ENCODE data around the gene TESK2.
"Not testable (repeated sequence)": the region's sequence is repeated elsewhere in the genome, so short reads cannot be mapped to it uniquely, and the experiment has no call there.

Gene TESK2, protein sequence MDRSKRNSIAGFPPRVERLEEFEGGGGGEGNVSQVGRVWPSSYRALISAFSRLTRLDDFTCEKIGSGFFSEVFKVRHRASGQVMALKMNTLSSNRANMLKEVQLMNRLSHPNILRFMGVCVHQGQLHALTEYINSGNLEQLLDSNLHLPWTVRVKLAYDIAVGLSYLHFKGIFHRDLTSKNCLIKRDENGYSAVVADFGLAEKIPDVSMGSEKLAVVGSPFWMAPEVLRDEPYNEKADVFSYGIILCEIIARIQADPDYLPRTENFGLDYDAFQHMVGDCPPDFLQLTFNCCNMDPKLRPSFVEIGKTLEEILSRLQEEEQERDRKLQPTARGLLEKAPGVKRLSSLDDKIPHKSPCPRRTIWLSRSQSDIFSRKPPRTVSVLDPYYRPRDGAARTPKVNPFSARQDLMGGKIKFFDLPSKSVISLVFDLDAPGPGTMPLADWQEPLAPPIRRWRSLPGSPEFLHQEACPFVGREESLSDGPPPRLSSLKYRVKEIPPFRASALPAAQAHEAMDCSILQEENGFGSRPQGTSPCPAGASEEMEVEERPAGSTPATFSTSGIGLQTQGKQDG

DNA sequence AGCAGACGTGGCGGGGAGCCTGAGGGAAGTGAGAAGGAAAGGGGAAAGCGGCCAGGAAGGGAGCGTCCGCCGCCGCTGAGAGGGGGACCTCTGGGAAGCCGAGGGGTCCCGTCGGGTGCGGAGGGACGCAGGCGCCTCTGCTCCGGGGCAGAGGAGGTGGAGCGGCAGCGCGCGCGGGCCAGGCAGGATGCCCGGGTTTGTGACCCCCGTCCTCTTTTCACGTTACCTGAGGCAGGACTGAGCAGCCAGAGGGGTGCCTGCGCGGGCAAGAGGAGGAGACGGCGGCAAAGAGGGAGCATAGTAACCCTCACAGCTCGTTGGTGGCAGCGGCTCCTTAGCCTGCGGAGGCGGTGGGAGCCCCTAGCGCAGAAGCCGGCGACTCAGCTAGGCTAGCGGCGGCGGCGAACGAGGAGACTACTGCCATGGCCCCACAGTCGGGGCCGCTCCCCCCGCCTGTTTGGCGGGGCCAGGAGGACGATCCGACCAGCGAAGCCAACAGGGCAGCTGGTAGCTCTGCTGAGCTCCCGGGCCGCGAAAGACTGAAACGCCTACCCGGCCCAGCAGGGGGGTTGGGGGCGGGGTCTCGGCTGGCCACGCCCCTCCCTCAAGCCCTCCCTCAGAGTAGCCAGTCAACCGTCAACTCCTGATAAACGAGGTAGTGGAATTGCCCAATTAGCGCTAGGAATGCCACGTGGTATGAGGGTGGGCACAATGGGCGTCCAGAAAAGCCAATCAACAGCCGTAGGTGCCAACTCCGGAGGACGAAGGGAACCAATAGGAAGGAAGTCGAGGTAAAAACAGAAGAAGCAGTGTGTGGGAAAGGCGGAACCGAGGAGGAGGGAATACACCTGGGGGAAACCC lies at the start of gene TESK2:
TESK2 (minus strand) TSS at position 538 of the 861 bp plus-strand sequence. CDS start 33,378 bp downstream, outside the sequence.
- peak; percentile 99 for DNase-seq

DNA sequence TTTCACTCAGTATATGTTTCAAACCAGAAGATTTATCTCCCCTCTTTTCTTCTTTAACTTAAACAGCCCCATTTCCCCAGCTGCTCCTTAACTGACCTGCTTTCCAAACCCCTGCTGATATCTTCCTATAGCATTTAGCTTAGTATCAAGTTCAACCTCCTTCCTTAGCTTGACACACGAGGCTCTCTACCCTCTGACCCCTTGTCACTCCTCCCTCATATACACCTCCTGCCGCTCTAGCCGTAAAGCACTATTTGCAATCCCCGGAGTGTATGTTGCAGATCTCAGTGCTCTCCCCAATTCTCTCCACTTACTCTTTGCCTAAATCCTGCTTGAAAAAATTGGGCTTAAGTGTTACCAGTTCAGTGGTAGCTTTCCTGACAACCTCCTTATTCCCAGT lies 45.9 kb upstream of the TESK2 start:
- DNase-seq, result no peak

DNA sequence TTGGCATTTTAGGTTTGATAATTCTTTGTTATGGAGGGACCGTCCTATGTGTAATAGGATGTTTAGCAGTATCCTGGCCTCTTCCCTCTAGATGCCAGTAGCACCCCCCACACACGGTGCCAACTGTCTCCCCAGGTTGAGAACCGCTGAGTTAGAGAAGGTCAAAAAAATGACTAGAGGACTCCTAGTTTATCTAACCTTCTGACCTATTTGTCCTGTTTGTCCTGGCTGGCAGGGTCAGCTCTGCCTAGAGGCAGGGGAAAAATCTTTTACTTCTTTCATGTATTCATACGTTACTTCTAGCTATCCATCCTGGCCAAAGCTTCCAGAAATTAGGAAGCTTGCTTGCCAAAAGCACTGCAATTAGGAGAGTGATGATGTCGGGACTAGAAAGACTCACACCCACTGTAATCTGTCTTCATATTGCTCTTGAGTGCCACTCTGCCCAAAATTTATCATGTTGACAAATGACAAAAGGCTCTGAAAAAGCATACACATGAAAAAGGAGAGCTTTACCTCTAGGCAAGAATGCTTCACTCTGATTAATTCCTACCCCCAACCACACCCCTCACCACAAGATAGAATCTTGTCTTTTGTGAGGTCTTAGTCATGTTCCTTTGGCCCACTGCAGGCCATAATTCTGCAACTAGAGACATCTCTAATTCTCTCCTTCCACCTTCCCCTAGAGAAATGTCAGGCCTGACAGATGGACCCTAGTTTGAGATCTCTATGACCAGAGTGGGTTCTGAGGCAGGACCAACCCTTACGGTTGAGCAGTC lies 45.2 kb upstream of the TESK2 start:
- no peak for DNase-seq

DNA sequence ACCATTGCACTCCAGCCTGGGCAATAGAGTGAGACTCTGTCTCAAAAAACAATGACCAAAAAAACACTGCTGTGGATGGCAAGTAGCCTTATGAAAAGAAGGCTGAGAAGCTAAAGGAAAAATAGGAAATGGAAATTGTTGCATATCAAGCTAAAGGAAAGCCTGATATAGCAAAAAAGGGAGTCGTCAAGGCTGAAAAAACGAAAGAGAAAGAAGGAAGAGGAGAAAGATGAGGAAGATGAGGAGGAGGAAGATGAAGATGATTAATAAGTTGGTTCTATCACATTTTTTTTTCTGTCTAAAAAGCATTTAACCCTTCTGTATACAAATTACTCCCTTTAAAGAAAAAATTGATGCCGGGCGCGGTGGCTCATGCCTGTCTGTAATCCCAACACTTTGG lies 40.9 kb upstream of the TESK2 start:
- DNase-seq, result no peak

DNA sequence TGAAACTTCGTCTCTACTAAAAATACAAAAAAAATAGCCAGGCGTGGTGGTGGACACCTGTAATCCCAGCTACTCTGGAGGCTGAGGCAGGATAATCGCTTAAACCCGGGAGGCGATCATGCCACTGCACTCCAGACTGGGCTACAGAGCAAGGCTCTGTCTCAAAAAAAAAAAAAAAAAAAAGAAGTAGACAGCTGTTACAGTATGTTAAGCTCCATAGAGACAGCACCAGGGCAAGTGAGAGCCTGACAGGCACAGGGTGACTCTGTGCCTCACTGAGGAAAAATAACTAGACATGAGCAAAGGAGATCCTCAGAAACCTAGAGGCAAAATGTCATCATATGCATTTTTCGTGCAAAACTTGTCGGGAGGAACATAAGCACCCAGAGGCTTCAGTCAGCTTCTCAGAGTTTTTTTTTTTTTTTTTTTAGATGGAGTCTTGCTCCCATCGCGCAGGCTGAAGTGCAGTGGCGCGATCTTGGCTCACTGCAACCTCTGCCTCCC lies 39.7 kb upstream of the TESK2 start:
- DNase-seq, result no peak

DNA sequence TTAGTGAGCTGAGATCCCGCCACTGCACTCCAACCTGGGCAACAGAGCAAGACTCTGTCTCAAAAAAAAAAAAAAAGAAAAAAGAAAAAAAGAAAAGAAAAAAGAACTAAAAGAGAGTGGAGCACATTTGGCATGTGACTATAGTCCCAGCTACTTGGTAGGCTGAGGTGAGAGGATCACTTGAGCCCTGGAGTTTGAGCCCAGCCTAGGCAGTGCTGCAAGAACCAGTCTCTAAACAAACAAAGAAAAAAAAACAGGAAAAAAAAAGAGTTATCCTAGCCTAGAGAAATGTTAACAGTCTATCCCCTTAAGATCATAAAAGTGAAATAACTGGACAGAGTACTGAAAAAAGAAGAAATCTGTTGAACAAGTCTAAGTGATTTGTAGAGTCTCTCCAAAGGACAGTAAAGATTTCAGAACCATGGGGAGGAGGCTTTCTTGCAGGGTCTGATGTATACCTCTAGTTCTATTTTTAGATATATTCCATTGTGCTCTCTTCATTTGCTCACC lies 35.2 kb upstream of the TESK2 start:
- DNase-seq, result no peak

DNA sequence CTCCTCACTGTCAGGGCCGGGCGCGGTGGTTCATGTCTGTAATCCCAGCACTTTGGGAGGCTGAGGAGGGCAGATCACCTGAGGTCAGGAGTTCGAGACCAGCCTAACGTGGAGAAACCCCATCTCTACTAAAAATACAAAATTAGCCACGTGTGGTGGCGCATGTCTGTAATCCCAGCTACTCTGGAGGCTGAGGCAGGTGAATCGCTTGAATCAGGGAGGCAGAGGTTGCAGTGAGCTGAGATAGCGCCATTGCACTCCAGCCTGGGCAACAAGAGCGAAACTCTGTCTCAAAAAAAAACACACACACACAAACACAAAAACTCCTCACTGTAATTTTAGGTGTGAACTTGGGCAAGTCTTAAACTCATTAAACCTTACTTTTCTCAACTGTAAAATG lies 33.0 kb upstream of the TESK2 start:
- not testable (repeated sequence) for DNase-seq

DNA sequence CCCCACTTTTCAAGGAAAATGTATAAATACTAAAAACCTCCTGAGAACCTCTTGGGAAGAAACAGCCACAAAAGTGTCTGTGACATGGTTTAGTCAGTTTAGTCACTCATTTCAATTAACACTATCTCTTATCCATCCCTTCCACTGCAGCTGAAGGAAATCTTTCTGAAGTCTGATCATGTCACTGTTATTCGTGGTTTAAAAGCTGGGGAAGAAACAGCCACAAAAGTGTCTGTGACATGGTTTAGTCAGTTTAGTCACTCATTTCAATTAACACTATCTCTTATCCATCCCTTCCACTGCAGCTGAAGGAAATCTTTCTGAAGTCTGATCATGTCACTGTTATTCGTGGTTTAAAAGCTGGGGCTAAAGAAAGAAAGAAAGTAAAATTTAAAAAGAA lies 32.6 kb upstream of the TESK2 start:
- DNase-seq, result not testable (repeated sequence)

DNA sequence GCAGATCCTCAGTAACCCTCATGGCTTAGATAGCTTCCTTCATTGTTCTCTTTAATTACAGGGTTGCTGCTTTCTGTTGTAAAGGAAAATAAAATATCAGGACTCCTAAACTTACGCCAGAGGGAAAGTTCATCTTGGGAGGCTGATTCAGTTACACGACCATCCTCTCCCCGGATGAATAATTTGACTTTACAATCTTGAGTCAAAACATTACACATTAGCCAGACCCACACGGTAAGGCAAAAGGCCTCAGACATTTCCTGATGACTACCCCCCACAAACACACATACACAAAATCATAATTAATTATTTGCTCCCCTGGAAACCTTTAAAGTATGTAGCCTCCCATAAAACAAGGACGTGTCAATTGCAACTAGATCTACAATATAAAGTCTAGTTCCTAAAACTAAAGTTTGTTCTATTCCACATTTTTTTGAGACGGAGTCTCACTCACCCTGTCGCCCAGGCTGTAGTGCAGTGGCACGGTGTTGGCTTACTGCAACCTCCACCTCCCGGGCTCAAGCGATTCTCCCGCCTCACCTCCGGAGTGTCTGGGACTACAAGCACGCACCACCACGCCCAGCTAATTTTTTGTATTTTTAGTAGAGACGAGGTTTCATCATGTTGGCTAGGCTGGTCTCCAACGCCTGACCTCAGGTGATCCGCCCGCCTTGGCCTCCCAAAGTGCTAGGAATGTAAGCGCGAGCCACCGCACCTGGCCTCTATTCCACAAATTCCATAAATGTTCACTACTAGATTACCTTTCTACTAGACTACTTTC lies 31.6 kb upstream of the TESK2 start:
- no peak for DNase-seq

DNA sequence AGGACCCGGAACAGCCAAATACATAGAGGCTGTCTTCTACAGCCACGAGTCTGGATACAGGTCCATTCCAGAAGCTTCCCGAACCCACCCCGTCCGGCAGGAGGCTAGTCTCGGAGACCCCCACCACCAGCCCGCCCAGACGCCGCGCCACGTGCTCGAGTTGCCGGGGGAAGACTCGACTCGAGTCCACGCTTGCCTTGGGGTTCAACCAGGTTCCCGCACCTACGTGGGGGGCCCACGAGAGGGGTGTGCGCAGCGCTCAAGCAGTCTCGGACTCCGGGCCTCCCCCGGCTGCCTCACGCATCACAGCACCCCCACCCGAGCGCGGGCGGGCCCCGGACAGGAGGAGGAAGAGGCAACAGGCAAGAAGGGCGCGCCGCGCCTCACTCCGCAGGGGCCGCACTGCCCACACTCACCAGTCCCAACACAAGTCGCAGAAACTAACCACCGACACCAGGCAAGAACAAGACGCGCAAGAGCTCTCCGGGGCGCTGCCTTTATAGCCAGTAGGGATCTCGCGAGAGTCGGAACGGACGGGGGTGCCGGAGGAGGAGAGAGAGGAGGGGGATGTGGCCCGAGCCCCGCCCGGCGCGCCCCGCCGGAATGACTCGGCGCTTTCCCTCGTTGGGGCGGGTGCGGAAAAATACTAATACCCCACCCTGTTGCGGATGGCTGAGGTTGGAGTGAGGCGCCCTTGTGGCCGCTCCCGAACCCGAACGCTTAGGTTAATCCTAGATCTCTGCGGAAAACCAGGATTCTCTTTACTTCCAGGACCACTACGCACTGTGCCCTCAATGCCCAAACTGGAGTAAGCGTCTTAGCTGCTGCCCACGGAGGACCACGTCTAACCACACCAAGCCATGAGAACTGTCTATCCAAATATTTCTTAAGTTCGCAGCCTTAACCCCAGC lies 30.7 kb upstream of the TESK2 start, which contains the start of gene PRDX1:
PRDX1 (minus strand) TSS at position 472 of the 911 bp plus-strand sequence. CDS start 2,841 bp downstream, outside the sequence.
- peak; percentile 89 for DNase-seq

DNA sequence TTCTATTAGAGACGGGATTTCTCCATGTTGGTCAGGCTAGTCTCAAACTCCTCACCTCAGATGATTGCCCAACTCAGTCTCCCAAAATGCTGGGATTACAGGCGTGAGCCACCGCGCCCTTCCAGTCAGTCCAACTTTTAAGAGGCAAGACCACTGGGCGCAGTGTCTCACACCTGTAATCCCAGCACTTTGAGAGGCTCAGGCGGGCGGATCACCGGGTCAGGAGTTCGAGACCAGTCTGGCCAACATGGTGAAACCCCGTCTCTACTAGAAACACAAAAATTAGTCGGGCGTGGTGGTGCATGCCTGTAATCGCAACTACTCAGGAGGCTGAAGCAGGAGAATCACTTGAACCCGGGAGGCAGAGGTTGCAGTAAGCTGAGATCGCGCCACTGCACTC lies 28.8 kb upstream of the TESK2 start:
- not testable (repeated sequence) for DNase-seq

DNA sequence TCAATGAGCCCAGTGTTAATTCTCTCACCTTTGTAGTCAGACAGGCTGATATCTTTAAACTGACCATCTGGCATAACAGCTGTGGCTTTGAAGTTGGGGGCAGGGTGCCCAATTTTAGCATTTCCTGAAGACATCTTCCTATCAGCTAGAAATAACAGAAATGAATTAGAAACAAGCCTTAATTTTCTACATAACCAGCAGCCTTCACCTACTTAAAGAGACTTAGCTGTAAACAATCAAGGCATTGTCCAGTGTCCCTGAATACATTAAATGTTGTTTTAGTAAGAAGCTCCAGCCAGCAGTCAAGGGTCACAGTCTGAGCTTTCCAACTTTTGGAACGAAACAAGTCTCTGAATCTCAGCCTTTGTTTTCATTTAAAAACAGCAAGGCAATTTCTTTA lies 27.9 kb upstream of the TESK2 start:
- no peak for DNase-seq

DNA sequence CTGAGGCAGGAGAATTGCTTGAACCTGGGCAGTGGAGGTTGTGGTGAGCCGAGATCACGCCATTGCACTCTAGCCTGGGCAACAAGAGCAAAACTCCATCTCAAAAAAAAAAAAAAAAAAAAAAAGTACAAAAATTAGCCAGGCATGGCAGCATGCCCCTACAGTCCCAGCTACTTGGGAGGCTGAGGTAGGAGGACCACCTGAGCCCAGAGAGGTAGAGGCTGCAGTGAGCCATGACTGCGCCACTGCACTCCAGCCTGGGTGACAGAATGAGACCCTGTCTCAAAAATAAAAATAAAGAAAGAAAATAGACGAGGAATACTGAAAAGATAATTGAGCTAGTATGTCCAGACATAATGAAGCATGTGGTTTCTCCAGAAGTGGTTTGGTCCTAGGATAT lies 27.4 kb upstream of the TESK2 start:
- not testable (repeated sequence) for DNase-seq

DNA sequence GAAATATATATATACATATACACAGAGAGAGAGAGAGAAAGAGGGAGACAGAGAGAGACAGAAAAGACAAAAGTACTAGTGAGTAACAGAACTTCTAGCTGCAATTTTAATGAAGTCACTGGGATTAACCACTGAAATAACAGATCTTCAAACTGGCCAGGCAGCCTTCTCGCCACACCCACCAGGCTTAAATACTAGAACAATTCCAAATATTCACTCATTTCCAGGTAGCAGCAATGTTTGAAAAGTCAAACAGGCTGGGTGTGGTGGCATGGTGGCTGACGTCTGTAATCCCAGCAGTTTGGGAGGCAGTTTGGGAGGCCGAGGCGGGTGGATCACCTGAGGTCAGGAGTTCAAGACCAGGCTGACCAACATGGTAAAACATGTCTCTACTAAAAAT lies 25.5 kb upstream of the TESK2 start:
- no peak for DNase-seq

DNA sequence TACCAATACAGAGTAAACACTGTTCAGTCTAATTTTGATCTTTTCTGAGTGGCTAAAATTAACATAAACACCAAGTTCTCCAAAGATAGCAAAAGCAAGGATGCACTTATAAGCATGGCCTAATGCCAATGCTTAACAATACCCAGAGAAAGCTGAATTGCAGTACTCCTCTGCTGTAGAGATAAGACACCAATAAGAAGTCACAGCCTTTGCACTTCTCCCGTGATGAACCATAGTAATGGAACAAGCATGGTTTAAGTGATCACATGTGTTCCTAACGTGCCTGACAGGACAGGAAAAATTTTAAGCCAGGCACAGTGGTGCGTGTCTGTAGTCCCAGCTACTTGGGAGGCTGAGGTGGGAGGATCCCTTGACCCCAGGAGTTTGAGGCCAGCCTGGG lies 25.1 kb upstream of the TESK2 start:
- no peak for DNase-seq

DNA sequence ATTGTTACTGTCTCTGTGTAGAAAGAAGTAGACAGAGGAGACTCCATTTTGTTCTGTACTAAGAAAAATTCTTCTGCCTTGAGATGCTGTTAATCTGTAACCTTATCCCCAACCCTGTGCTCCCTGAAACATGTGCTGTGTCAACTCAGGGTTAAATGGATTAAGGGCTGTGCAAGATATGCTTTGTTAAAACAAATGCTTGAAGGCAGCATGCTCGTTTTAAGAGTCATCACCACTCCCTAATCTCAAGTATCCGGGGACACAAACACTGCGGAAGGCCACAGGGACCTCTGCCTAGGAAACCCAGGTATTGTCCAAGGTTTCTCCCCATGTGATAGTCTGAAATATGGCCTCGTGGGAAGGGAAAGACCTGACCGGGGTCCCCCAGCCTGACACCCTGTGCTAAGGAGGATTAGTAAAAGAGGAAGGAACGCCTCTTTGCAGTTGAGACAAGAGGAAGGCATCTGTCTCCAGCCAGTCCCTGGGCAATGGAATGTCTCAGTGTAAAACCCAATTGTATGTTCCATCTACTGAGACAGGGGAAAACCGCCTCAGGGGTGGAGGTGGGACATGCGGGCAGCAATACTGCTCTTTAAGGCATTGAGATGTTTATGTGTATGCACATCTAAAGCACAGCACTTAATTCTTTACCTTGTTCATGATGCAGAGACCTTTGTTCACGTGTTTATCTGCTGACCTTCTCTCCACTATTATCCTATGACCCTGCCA lies 22.7 kb upstream of the TESK2 start:
- DNase-seq, result not testable (repeated sequence)

DNA sequence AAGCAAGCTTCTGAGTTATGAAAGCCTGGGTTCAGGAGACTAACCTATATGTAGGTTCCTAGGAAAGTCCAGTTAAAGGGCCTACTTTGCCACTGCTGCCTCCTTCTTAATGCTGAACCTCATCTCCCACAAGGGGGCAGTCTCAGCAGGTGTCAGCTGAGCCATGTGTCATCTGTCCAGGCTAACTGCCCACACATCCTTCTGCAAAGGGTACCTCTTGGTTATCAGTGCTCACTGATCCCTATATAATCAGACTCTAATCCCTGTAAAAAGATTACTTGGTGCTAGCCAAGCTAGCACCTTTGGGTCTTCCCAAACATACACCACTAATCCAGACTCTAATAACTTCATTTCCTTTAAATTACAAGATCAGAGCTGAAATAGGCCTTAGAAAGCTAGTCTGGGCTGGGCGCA lies 21.7 kb upstream of the TESK2 start:
- peak; percentile 42 for DNase-seq

DNA sequence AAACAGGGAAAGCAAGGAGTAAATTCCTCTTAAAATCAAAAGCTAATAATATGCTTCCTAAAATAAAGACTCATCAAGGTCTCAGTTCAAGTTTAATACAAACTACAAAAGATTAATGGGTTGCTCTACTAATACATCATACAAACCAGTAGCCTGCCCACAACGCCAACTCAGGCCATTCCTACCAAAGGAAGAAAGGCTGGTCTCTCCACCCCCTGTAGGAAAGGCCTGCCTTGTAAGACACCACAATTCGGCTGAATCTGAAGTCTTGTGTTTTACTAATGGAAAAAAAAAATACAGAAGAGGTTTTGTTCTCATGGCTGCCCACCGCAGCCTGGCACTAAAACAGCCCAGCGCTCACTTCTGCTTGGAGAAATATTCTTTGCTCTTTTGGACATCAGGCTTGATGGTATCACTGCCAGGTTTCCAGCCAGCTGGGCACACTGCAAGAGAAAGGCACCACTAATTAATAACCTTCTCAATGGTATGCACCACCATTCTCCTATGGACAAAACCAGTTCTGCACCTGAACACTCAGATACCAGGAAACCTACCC lies 20.1 kb upstream of the TESK2 start:
- no peak for DNase-seq
